ENCODE results near the gene CHN2. TPM values are rescaled to one million over a fixed set of nuclear protein-coding genes. Genes with fewer than 3 reads are reported as not detected.

The CHN2 gene
- total RNA-seq, 2 experiments from 2014 or later = not detected

GRCh38 chr7:29314148-29314547 is 119.6 kb downstream of the CHN2 start:
- no peak for DNase-seq
- intact Hi-C loops (cut with micrococcal nuclease) = no loop called here
- H3K27ac Mint-ChIP-seq = no peak overlapping the region
- no peak overlapping the region for H3K4me3 Mint-ChIP-seq
- H3K4me1 Mint-ChIP-seq (ENCODE audit: low read depth) = no peaks in the 10 kb centered on the region
- peaks cover 9% of the 10 kb centered on the region for H3K27me3 Mint-ChIP-seq (ENCODE audit: low read depth)
- CTCF ChIA-PET = no interaction called here
- peaks cover 7% of the 10 kb centered on the region for H3K9me3 Mint-ChIP-seq
- H3K36me3 Mint-ChIP-seq (ENCODE audit: low read depth) = no peaks in the 10 kb centered on the region

- intact Hi-C loops (cut with micrococcal nuclease) = no loop called here
- H3K4me3 Mint-ChIP-seq = no peak overlapping the region
- no peak for DNase-seq
- CTCF ChIA-PET = no interaction called here
- H3K9me3 Mint-ChIP-seq = peaks cover 5% of the 10 kb centered on the region
- H3K36me3 Mint-ChIP-seq (ENCODE audit: low read depth) = no peaks in the 10 kb centered on the region
- H3K27me3 Mint-ChIP-seq (ENCODE audit: low read depth) = peaks cover 8% of the 10 kb centered on the region
- no peak overlapping the region for H3K27ac Mint-ChIP-seq
- no peaks in the 10 kb centered on the region for H3K4me1 Mint-ChIP-seq (ENCODE audit: low read depth)
Measured at GRCh38 chr7:29315122-29315891, 120.7 kb downstream of the CHN2 start.

- Mint-ChIP-seq H3K27ac (no peak overlapping the region), H3K4me3 (no peak overlapping the region), H3K9me3 (peaks cover 5% of the 10 kb centered on the region), H3K27me3 (ENCODE audit: low read depth) (peaks cover 7% of the 10 kb centered on the region), H3K36me3 (ENCODE audit: low read depth) (no peaks in the 10 kb centered on the region), H3K4me1 (ENCODE audit: low read depth) (no peaks in the 10 kb centered on the region)
- DNase-seq = no peak
- CTCF ChIA-PET = no interaction called here
- intact Hi-C loops (cut with micrococcal nuclease) = no loop called here
Measured at GRCh38 chr7:29315892-29316270, 121.3 kb downstream of the CHN2 start.

DNA sequence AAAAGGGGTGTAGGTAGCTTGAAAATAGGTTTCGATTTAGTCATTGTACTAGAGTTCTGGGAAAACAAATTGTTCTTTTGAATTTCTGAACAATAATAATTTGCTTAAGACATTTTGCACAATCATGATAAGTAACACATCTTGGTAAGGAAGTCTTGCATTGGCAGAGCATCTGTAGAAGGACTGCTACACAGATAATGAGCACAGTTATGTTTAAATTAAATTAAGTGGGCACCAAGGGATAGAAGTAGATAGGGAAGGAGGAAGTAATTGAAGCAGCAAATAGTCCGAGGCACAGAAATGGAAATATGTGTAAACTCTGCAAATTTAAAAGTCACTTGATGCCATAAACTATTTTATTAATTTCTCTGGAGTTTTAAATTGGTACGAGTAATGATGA is 122.4 kb downstream of the CHN2 start:
- Mint-ChIP-seq H3K4me3 (no peak overlapping the region), H3K27me3 (ENCODE audit: low read depth) (peaks cover 5% of the 10 kb centered on the region), H3K27ac (no peak overlapping the region), H3K9me3 (no peaks in the 10 kb centered on the region), H3K36me3 (ENCODE audit: low read depth) (no peaks in the 10 kb centered on the region), H3K4me1 (ENCODE audit: low read depth) (no peaks in the 10 kb centered on the region)
- intact Hi-C loops (cut with micrococcal nuclease) = no loop called here
- CTCF ChIA-PET = no interaction called here
- no peak for DNase-seq

DNA sequence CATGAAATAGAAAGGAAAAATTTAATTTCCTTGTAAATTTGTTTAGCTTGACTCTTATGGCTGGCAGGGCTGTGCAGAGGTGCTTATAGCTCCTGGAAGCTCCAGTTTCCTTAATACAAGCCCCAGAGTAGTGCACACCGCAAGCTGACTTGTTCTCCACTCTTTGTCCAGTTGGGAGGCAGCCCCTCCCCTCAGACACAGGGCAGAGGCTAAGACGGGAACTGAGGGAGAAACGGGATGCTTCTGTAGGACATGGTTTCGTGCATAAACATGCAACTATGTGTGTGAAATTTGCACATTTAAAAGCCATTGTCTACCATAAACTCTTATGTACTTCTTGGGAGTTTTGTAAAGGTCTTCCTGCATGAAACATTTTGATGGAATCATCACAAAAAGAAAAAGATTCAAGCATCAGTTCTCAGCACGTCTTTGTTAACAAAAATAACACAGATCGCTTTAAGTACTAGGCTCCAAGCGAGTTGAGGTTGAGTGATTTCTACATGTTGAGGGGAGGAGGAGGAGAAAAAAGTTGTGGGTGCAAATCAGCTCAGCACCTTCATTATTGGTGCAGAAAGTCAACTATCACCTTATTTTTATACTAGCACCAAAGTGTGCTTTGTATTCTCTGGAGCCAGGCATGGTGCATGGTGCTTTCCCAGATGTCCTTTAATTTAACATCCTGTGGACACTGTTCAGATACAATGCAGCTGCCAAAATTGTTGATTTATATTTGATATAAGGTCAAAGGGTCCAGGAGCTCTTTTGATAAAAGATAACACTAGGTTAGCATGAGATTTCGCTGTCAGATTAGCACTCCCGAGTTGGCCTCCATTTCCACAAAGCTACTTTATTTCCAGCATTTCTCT is 124.5 kb downstream of the CHN2 start:
- intact Hi-C loops (cut with micrococcal nuclease) = no loop called here
- peaks cover 7% of the 10 kb centered on the region for H3K27me3 Mint-ChIP-seq (ENCODE audit: low read depth)
- no peak overlapping the region for H3K4me3 Mint-ChIP-seq
- H3K9me3 Mint-ChIP-seq = no peaks in the 10 kb centered on the region
- H3K4me1 Mint-ChIP-seq (ENCODE audit: low read depth) = no peaks in the 10 kb centered on the region
- no peak for DNase-seq
- CTCF ChIA-PET = no interaction called here
- no peaks in the 10 kb centered on the region for H3K36me3 Mint-ChIP-seq (ENCODE audit: low read depth)
- no peak overlapping the region for H3K27ac Mint-ChIP-seq

DNA sequence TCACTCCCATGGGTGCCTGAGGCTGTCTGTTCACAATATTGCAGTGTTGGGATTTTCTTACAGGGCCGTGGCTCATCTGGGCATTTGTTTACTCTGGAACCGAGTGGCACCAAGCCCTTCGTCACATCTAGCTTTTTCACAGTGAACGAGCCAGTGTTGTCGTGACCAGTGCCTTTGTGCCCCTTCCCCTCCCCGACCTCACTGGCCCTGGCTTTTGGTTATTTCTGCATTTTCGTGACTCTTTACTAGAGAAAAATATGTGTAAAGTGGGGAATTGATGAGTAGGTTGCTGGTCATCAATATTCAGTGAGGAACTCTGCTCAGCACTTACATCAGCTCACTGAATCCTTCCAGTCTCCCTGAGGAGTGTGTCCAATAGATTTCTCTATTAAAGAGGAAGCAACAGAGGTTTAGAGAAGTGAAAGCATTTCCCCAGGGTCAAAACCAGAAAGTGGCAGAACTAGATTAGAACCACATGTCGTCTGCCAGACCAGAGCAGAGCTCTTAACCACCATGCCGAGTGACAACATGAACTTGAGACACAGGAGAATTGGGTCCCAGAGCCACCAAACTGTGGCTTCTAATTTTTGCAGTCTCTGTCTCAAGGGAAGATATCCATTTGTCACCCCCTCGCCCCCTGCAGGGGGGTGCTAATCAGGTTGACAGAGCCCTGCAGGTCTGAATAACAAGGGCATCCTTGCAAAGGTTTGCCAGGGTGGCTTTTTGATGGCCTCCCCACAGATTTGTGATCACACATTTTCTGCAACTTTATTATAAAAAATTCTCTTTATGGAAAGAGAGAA is 125.3 kb downstream of the CHN2 start:
- Mint-ChIP-seq H3K4me3 (no peak overlapping the region), H3K27me3 (ENCODE audit: low read depth) (peaks cover 5% of the 10 kb centered on the region), H3K9me3 (no peaks in the 10 kb centered on the region), H3K27ac (no peak overlapping the region), H3K36me3 (ENCODE audit: low read depth) (no peaks in the 10 kb centered on the region), H3K4me1 (ENCODE audit: low read depth) (no peaks in the 10 kb centered on the region)
- intact Hi-C loops (cut with micrococcal nuclease) = no loop called here
- no peak for DNase-seq
- CTCF ChIA-PET = no interaction called here

DNA sequence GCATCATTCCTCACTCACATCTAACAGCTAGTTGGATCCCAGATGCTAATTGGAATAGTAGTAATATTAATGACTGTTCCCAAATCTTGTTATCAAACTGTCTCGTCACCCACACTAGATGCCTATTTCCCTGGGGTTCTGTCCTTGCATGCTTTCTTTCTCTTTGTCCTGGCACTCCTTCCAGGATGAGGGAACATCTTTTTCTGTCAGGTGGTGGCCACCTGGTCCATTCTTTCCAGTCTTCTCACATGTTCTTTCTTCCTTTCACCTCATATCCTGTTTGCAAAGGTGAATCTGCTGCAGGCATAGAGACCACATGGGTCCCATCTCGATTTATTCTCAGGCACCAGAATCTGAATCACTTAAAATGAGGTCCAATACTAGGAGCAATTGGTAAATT is 126.0 kb downstream of the CHN2 start:
- H3K9me3 Mint-ChIP-seq = no peaks in the 10 kb centered on the region
- peaks cover 5% of the 10 kb centered on the region for H3K27me3 Mint-ChIP-seq (ENCODE audit: low read depth)
- no peaks in the 10 kb centered on the region for H3K4me1 Mint-ChIP-seq (ENCODE audit: low read depth)
- intact Hi-C loops (cut with micrococcal nuclease) = no loop called here
- CTCF ChIA-PET = no interaction called here
- H3K4me3 Mint-ChIP-seq = no peak overlapping the region
- DNase-seq = no peak
- no peak overlapping the region for H3K27ac Mint-ChIP-seq
- no peaks in the 10 kb centered on the region for H3K36me3 Mint-ChIP-seq (ENCODE audit: low read depth)

- Mint-ChIP-seq H3K27ac (no peak overlapping the region), H3K27me3 (ENCODE audit: low read depth) (peaks cover 7% of the 10 kb centered on the region), H3K4me1 (ENCODE audit: low read depth) (no peaks in the 10 kb centered on the region), H3K36me3 (ENCODE audit: low read depth) (no peaks in the 10 kb centered on the region), H3K9me3 (no peaks in the 10 kb centered on the region), H3K4me3 (no peak overlapping the region)
- intact Hi-C loops (cut with micrococcal nuclease) = no loop called here
- no peak for DNase-seq
- CTCF ChIA-PET = no interaction called here
Measured at GRCh38 chr7:29322023-29322712, 127.6 kb downstream of the CHN2 start.

DNA sequence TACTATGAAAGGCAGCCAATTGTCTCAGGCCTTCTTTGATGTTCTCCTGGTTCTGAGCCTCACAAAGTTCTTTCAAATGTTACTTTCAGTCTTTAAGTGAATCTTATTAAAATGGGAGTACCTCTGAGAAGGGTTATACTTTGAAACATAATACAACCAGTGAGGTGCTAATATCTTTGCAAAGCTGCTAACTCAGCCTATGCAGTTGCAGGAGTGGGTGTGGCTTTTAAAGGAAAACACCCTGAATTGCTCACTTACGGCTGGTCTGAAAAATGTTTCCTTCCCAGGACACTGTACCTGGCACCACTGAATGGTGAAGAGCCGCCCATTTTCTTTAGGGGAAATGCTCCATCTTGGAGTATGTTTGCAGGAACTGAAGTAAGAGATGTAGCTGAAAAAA is 130.9 kb downstream of the CHN2 start:
- CTCF ChIA-PET = interaction anchor here (1.1 kb wide), 2 partner anchors 51 to 219 kb away, joined by 3 read pairs; no protein-coding TSS in a partner anchor
- peaks cover 7% of the 10 kb centered on the region for H3K27me3 Mint-ChIP-seq (ENCODE audit: low read depth)

DNA sequence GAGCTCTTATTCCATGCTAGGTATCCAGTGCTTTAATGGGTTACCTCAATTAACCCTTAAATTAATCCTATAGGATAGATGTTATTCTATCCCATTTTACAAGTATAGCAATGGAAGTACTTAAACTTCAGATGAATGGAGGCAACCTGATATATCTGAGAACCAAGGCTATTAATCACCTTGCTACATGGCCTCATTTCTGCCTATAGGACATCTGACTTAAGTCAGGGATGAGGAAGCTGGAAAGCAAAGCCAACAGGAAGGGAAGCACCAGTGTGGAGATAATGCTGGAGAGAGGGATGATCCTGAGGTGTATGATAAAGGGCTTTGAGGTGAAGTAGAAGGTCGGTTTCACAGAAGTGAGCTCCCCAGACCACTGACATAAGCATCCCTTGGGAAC is 132.3 kb downstream of the CHN2 start:
- no peak overlapping the region for H3K27ac Mint-ChIP-seq
- intact Hi-C loops (cut with micrococcal nuclease) = no loop called here
- H3K27me3 Mint-ChIP-seq (ENCODE audit: low read depth) = peaks cover 11% of the 10 kb centered on the region
- H3K4me3 Mint-ChIP-seq = no peak overlapping the region
- DNase-seq = no peak
- H3K9me3 Mint-ChIP-seq = no peaks in the 10 kb centered on the region
- peaks cover 9% of the 10 kb centered on the region for H3K4me1 Mint-ChIP-seq (ENCODE audit: low read depth)
- CTCF ChIA-PET = no interaction called here
- no peaks in the 10 kb centered on the region for H3K36me3 Mint-ChIP-seq (ENCODE audit: low read depth)

More for the DNA sequence above, 130.9 kb downstream of the CHN2 start:
- no peaks in the 10 kb centered on the region for H3K36me3 Mint-ChIP-seq (ENCODE audit: low read depth)
- H3K4me1 Mint-ChIP-seq (ENCODE audit: low read depth) = peaks cover 9% of the 10 kb centered on the region
- no peak overlapping the region for H3K27ac Mint-ChIP-seq
- no peak for DNase-seq
- H3K9me3 Mint-ChIP-seq = no peaks in the 10 kb centered on the region
- no peak overlapping the region for H3K4me3 Mint-ChIP-seq
- intact Hi-C loops (cut with micrococcal nuclease) = no loop called here

DNA sequence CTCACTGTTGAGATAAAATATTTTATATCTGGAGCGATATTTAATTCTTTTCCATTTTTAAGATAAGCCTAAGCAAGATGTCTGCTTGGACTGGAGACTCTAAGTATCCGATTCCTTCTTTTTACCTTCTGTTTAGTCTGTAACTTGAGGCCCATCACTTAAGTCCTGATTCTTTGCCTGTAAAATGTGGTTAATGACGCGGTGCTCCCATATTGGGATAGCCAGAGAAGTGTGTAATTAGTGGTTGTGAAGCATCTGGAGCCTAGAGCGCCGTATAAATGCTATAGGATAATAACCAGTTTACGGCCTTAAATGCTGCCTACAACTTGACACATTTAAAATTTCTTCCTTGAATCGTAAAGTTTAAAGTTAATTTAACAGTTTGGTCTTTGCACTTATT is 132.9 kb downstream of the CHN2 start:
- no peak overlapping the region for H3K27ac Mint-ChIP-seq
- H3K4me3 Mint-ChIP-seq = no peak overlapping the region
- CTCF ChIA-PET = no interaction called here
- peaks cover 11% of the 10 kb centered on the region for H3K27me3 Mint-ChIP-seq (ENCODE audit: low read depth)
- intact Hi-C loops (cut with micrococcal nuclease) = no loop called here
- peaks cover 9% of the 10 kb centered on the region for H3K4me1 Mint-ChIP-seq (ENCODE audit: low read depth)
- H3K9me3 Mint-ChIP-seq = no peaks in the 10 kb centered on the region
- no peak for DNase-seq
- no peaks in the 10 kb centered on the region for H3K36me3 Mint-ChIP-seq (ENCODE audit: low read depth)

DNA sequence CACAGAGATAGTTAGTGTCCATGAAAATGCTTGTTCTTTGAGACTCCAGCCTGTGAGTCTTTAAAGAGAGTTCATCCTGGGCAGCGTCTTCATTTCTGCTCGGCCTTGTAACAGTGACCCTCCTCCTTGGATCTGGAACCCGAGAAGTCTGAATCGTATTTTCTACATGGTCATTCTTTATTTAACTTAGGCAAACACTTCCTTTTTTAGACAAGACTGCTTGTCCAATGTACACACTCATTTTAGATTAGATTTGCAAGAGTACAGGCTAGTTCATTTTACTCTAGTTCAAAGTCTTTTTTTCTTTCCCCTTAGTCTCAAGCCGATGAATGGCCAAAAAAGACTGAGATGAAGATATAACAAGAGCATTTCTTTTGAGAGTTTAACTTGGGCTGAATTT is 133.5 kb downstream of the CHN2 start:
- Mint-ChIP-seq H3K27me3 (ENCODE audit: low read depth) (peaks cover 11% of the 10 kb centered on the region), H3K27ac (no peak overlapping the region), H3K4me3 (no peak overlapping the region), H3K9me3 (no peaks in the 10 kb centered on the region), H3K36me3 (ENCODE audit: low read depth) (no peaks in the 10 kb centered on the region), H3K4me1 (ENCODE audit: low read depth) (peaks cover 9% of the 10 kb centered on the region)
- intact Hi-C loops (cut with micrococcal nuclease) = no loop called here
- CTCF ChIA-PET = no interaction called here
- no peak for DNase-seq

Data from activated naive CD4-positive, alpha-beta T cell treated with anti-CD3 and anti-CD28 coated beads for 36 hours (primary cell).